GM18505 (cell line): ENCODE measurements around the gene ZNF433.

Experiments
- ATAC-seq: cut with Tn5 transposase; IDR thresholded peaks from one replicate; pipeline ENCODE4 v1.9.1; 2021; ENCODE audit not compliant: unreplicated experiment
- POLR2A ChIP-seq: IDR thresholded peaks from 4 replicates; pipeline ENCODE4 v1.6.1; 2011; ENCODE audit warnings: borderline replicate concordance; ENCODE audit not compliant: insufficient read depth, insufficient read length; ENCODE audit errors: extremely low read depth

Gene ZNF433

DNA sequence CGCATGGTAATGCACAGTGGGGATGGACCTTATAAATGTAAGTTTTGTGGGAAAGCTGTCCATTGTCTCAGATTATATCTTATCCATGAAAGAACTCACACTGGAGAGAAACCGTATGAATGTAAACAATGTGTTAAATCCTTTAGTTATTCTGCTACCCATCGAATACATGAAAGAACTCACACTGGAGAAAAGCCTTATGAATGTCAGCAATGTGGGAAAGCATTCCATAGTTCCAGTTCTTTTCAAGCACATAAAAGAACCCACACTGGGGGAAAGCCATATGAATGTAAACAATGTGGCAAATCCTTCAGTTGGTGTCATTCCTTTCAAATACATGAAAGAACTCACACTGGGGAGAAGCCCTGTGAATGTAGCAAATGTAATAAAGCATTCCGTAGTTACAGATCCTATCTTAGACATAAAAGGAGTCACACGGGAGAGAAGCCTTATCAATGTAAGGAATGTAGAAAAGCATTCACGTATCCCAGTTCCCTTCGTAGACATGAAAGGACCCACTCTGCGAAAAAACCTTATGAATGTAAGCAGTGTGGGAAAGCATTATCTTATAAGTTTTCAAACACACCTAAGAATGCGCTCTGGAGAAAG is 56.9 kb downstream of the ZNF433 start:
- ATAC-seq = no peak
- TF ChIP-seq POLR2A = no peak

DNA sequence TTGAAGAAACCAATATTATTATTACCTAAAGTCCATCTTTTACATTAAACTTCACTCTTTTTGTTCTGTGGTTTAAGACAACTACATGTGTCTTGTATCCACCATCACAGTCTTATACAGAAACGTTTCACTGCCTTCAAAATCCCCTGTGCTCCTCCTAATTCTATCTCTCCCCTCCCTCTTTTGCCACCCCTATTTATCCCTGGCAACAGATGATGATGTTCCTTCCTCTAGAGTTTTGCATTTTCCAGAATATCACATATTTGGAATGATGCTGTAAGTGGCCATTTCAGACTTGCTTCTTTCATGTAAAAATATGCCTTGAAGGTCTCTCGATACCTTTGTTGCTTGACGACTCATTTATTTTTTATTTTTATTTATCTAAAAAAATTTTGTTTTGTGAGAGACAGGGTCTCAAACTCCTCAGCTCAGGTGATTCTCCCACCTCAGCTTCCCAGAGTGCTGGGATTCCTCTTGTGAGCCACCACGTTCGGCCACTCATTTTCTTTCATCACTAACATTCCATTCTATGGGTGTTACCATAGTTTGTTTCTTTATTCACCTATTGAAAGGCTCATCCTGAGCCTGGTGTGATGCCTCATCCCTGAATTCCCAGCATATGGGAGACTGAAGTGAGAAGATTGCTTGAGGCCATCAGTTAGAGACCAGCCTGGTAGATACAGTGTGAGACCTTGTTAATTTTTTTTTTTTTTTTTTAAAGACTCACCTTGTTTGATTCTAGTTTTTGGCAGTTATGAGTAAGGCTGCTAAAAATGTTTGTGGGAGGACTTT is 62.3 kb downstream of the ZNF433 start:
- no peak for TF ChIP-seq POLR2A
- ATAC-seq = no peak

DNA sequence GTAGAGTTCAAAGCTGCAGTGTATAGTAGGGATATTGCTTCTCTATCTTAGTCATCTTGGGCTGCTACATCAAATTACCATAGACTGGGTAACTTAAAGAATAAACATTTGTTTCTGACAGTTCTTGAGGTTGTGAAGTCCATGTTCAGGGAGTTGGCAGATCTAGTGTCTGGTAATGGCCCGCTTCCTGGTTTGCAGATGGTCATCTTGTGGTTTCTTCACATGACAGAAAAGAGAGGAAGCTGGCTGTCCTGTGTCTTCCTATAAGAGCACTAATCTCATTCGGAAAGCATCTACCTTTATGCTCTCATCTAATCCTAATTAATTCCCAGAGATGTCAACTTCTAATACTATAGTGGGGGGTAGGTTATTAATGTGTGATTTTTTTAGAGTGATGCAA is 64.4 kb downstream of the ZNF433 start:
- no peak for TF ChIP-seq POLR2A
- ATAC-seq = no peak

DNA sequence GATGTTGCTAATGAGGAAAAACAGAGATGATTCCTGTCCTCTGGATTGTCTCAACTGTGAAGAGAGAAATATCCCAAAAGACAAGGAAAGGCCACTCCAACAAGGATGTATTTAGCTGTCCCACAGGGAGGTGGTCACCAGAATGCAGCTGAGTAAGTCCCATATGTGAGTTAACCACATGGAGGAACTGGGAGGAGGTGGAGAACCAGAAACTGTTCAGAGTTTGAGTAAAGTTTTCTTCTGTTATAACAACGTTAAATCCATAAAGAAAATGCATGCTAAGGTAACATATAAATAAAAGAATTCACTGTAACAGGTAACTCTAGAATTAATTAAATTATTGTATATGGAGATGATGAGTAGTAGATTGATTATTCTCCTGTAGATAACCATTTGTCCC is 65.3 kb downstream of the ZNF433 start:
- ATAC-seq = no peak
- no peak for TF ChIP-seq POLR2A

DNA sequence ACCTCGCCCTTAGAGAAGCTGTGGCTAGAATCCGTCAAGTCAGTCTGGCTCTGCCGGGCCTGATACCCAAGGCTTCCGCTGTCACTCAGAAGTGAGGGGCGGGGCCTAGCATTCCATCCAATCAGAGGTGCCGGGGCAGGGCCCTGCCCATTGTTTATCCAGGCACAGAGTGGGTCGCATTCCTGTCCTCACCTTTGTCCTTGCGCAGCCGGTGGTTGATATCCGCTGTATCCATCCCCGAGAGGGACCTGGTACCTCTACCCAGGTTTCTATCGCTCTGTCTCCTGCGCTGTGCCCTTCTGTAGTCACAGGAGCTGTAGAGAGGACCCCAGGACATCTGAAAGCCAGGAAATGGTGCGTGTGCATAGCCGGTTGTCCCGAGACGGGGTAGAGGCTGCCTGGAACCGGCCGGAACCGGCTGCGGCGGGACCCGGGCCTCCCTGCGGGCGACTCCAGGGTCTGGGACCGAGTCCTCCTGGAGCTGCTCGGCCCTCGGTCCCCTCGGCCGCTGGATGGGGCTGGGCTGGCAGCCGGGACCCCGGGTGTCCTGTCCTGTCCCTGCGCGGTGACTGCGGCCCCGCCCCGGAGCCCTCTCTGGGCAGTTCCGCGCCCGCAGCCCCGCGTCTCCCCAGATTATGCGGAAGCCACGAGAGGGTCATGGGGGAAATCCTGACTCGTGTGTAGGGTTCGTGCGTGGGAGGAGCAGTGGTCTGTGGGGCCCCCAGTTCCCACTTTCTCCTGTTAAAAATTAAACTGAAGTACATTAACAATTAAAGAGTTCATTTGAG is 70.4 kb downstream of the ZNF433 start, which contains the start of gene ZNF763:
TSS of gene ZNF763 (plus strand) at position 183 of the 788 bp plus-strand sequence. CDS start at position 352, 169 bp downstream.
- ATAC-seq = peak; percentile 83
- peak; percentile 89 for TF ChIP-seq POLR2A
